ENCODE results near the gene CHERP. TPM values are rescaled to one million over a fixed set of nuclear protein-coding genes. Genes with fewer than 3 reads are reported as not detected.

The CHERP gene
- total RNA-seq (ENCODE audit: low replicate concordance) = 5.6 and 8.0 TPM in 2 replicates

- H3K4me3 ChIP-seq (ENCODE audit: low read depth, low read length) = peak within 1 kb of the TSS; percentile 93
- no peak for TF ChIP-seq CTCF (IDR thresholded peaks at IDR 0.05; ENCODE audit: insufficient read depth, low read length)
- peak; percentile 88 for DNase-seq (ENCODE audit: low read depth)
These were observed at the start of gene CHERP for GRCh38 chr19:16542045-16542909. CHERP (minus strand) TSS chr19:16542437; CDS start chr19:16542378, 59 bp downstream.

GRCh38 chr19:16590876-16591802, 48.9 kb upstream of the CHERP start:
- TF ChIP-seq CTCF (IDR thresholded peaks at IDR 0.05; ENCODE audit: insufficient read depth, low read length) = no peak
- H3K4me3 ChIP-seq (ENCODE audit: low read depth, low read length) = no peak overlapping the region
- DNase-seq (ENCODE audit: low read depth) = no peak

GRCh38 chr19:16589917-16590316, 47.7 kb upstream of the CHERP start:
- DNase-seq (ENCODE audit: low read depth) = no peak
- no peak overlapping the region for H3K4me3 ChIP-seq (ENCODE audit: low read depth, low read length)

GRCh38 chr19:16588824-16589577, 46.8 kb upstream of the CHERP start:
- no peak overlapping the region for H3K4me3 ChIP-seq (ENCODE audit: low read depth, low read length)
- no peak for DNase-seq (ENCODE audit: low read depth)
- TF ChIP-seq CTCF (IDR thresholded peaks at IDR 0.05; ENCODE audit: insufficient read depth, low read length) = no peak

More at GRCh38 chr19:16589917-16590316, 47.7 kb upstream of the CHERP start:
- no peak for TF ChIP-seq CTCF (IDR thresholded peaks at IDR 0.05; ENCODE audit: insufficient read depth, low read length)

GRCh38 chr19:16587833-16588823, 45.9 kb upstream of the CHERP start:
- H3K4me3 ChIP-seq (ENCODE audit: low read depth, low read length) = peak overlapping the region; percentile 22
- peak; percentile 42 for DNase-seq (ENCODE audit: low read depth)
- TF ChIP-seq CTCF (IDR thresholded peaks at IDR 0.05; ENCODE audit: insufficient read depth, low read length) = no peak
